NCI-H128 (cell line): Measurements from ENCODE around the gene MNX1.

Experiments
- DNase-seq: peaks from one replicate; lab custom pipeline; 2025; ENCODE audit not compliant: unreplicated experiment; lab: John Stamatoyannopoulos, UW

MNX1 gene

DNA sequence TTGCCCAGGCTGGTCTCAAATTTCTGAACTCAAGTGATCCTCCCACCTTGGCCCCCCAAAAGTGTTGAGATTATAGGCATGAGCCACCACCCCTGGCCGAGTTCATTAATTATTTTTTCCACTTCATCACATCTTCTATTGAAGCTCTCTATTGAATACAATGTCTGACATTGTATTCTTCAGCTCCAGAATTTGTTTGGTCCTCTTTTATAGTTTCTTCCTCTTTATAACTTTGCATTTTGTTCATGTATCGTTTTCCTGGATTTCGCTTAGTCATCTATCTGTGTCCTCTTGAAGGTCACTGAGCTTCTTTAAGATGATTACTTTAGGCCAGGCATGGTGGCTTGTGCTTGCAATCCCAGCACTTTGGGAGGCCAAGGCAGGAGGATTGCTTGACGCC lies 30.8 kb downstream of the MNX1 start:
- no peak for DNase-seq

DNA sequence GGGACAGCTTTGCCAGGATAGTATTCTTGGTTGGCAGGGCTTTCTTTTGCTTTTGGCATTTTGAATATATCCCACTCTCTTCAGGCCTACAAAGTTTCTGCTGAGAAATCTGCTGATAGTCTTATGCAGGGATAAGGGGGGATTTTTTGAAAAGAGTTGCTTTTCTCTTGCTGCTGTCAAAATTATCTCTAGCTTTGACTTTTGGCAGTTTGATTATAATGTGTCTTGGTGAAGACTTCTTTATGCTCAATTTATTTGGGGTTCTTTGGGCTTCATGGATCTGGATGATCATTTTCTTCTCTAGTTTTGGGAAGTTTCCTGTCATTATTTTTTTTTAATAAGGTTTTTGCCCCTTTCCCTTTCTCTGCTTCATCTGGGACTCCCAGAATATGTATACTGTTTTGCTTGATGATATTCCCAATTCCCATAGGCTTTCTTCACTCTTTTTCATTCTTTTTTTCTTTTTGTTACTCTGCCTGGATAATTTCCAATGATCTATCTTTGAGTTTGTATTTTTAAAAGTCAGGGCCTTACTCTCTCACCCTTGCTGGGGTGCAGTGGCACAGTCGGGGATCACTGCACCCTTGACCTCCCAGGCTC lies 31.4 kb downstream of the MNX1 start:
- DNase-seq: no peak

DNA sequence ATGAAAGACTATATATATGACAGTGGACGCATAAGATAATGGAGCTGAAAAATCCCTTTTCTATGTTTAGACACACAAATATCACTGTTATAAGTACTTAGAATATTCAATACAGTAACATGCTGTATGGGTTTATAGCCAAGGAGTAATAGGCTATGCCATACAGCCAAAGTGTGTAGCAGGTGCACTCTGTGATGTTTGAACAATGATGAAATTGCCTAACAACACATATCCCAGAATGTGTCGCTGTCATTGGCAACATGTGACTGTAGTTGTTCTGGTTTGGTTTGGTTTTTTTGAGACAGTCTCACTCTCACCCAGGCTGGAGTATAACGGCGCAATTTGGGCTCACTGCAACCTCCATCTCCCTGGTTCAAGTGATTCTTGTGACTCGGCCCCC lies 34.8 kb downstream of the MNX1 start:
- DNase-seq: no peak

DNA sequence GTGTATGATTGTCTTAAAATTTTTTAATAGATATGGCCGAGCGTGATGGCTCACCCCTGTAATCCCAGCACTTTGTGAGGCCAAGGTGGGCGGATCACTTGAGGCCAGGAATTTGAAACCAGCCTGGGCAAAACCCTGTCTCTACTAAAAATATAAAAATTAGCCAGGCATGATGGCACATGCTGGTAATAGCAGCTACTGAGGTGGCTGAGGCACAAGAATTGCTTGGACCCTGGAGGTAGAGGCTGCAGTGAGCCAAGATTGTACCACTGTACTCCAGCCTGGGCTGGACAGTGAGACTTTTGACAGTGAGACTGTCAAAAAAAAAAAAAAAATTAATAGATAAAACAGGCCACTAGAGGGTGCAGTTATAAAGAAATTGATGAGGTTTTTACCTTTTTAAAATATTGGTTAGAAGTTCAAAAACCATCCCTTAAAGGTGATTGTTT lies 40.5 kb downstream of the MNX1 start:
- DNase-seq: no peak

DNA sequence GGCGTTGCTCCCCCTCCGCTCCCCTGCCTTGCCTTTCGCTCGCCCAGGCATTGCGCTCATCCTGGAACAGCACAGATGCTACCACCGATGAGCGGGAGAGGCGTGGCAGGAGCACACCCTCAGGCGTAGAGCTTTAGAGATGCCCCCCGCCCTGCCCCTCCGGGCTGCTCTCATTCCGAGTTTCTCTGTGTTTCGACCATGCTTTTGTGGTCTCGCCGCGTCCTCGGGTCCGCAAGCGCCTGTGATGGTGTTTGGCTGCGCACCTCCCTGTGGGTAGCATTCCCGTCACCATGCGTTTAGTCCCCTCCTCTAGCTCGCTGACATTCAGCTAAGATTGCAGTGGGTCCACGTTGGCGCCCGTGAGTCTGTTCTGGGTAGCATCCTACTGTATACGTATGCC lies 42.3 kb downstream of the MNX1 start:
- no peak for DNase-seq

DNA sequence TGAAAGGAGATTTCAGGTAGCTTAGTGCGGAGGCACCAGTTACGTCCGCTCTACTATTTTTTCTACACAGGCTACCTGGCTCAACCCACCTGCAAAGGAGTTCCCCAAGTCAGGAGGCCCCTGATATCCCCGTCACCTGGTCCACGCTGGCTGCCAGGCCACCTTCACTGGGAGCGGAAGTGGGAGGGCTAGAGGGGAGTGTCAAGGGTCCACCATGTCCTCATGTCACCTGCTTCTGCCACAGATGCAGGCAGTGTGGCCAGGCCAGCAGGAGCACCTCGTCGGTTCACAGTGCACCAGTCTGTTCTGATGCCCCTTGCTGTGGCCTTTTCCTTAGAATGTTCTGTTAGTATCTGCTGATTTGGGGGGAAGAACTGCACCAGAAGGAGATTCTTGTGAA lies 44.1 kb downstream of the MNX1 start:
- no peak for DNase-seq

DNA sequence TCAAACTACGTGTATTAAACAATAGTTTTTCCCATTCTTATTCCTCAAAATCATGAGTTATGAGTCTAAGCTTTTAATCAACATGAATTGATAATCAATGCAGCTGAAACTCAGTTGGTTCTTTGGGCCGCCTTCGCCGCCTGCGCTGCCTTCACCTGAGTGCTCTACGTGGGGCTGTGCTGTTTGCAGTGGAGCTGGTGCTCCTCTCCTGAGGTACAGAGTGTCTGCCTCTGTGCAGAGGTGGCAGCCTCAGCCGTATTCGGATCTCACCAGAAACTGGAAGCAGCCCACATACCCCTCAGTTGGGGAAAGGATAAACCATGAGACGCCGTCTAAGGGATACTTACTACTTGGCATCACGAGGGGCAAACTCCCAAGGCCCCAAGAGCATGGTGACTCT lies 45.5 kb downstream of the MNX1 start:
- DNase-seq: no peak

DNA sequence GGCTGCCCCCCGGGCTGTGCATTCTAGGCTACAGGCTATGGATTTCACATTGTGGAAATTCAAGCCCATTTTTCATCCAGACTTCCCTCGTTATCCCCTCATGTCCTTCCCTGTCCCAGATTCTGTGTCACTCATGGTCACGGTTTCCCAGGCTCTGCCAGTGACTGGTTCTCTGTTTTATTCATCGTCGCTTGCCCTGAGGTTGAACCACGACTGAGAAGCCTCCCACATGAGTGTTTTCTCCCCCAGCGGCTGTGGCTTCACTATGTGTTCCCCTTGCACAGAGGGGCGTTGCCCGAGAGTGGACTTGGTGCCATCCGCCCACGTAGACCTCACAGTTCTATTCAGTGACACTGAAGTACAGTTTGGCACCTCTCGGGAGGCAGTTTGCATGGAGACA lies 47.0 kb downstream of the MNX1 start:
- DNase-seq: no peak

DNA sequence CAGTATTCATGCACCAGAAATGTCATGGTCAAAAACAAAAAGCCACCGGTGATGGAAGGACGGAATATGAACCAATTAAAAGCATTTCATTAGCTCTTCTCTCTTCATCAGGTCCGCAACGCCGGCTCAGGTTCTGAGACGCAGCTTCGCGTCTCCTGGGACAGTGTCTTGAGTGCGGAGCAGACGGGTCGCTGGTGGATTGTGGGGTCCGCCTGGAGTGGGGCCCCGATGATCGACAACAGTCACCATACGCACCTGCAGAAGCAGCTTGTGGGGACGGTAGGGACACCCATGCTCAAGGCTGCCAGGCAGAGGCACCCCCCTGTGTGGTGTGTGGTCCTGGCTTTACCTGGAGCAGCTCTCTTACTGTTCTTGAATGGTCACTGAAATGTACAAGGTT lies 47.6 kb downstream of the MNX1 start:
- no peak for DNase-seq

DNA sequence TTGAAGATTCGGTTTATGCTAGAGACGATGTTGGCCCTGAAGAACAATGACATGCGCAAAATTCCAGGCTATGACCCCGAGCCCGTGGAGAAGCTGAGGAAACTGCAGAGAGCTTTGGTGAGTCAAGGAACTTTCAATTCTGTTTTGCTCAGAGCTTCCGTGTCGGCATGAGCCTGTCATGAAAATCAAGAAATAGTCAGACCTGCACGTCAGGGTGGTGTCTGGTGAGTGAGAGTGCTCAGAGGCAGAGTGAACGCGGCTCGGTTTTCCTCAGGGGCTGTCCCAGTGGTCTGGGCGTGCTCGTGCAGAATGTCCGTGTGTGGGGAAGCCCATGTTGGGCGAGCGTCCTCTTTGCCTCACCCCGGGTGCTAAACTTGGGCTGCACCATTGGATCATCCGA lies 48.3 kb downstream of the MNX1 start:
- DNase-seq: no peak

DNA sequence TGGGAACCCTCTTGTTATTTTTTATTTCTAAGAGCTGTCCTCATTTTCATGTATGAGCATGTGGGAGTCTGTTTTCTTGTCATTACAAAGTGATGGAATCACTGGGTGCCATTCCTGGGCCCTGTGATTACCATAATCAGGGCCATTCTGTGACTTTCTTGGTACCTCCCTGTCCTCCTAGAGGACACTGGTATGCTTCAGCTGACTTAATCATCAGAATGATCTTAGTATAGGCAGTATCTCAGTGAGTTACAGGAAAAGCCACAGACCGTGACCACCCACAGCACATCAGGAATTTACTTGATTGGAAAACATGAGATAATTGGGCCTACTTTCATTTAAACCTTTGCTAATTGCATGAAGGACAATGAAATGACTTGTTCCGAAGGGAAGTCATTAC lies 53.7 kb downstream of the MNX1 start:
- no peak for DNase-seq

DNA sequence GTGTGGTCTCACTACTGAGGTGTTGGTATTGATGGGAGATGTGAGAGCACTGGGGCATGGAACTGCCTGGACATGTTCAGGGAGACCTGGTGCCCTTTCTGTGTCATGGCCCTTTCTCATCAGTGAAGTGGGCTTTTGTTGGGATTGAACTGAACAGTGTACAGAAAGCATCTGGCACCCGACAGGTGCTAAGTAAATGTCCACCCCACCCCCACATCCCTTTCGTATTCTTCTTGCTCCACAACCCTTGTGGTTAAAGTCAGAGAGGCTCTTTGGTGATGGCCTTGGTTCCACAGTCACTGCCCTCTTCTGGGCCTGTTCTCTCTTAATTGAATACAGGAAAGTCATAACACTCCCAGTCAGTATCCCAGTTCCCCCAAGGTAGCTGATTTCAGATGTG lies 55.5 kb downstream of the MNX1 start:
- DNase-seq: no peak
